Endothelial cell of umbilical vein (primary cell): ENCODE results near the gene NUDT5. TPM values are rescaled to one million over a fixed set of nuclear protein-coding genes. Genes with fewer than 3 reads are reported as not detected.

Experiments used
- BruUV-seq: library from RNA; stranded (reverse); fragments of 400-500 nt; replicated peaks from 2 replicates; lab custom pipeline; 2021; lab: Mats Ljungman, UMichigan
- CTCF ChIA-PET: fragments of 300-600, 350-600 bp; sonication (Branson Sonifier 250); formaldehyde crosslinking; loops from one replicate; lab custom pipeline; 2021; ENCODE audit warnings: antibody characterized with exemption, inconsistent platforms; lab: Charles Lee
- POLR2A ChIA-PET: fragments of 300-600, 350-600 bp; sonication (Branson Sonifier 250); formaldehyde crosslinking; loops from one replicate; lab custom pipeline; 2021; ENCODE audit warnings: antibody characterized with exemption, inconsistent platforms; lab: Charles Lee
- DNase-seq: peaks from one replicate; pipeline ENCODE4 v3.0.0-alpha.2; 2011; ENCODE audit warnings: low read depth, low spot score
- FAIRE-seq: peaks from 2 replicates; lab custom pipeline; 2011; peaks lifted over from hg19 to GRCh38; lab: Jason Lieb, UNC
- H2AFZ ChIP-seq: 2 replicates; pipeline ENCODE4 v1.6.0; 2012; ENCODE audit warnings: low read depth, low read length, control low read depth, inconsistent platforms
- H3K27ac ChIP-seq: 2 replicates; pipeline ENCODE4 v1.5.1; 2011; ENCODE audit warnings: low read depth, mild to moderate bottlenecking, control low read depth, low read length, moderate library complexity; ENCODE audit not compliant: insufficient read depth
- H3K27me3 ChIP-seq, 2 experiments: 2 replicates each; pipeline versions ENCODE4 v1.6.0 to v1.6.1; 2011; ENCODE audit warnings: low read length in 2 of 2, mixed read lengths in 1 of 2; ENCODE audit not compliant: control insufficient read depth in 2 of 2, insufficient read depth in 2 of 2
- H3K36me3 ChIP-seq, 2 experiments: 2 replicates in 1 of 2; 3 replicates in 1 of 2; pipeline ENCODE4 v1.5.1; 2011; ENCODE audit warnings: low read length in 2 of 2, mild to moderate bottlenecking in 1 of 2, moderate library complexity in 1 of 2; ENCODE audit not compliant: control insufficient read depth in 2 of 2, insufficient read depth in 2 of 2; ENCODE audit errors: extremely low read depth in 1 of 2
- H3K4me1 ChIP-seq: 3 replicates; pipeline ENCODE4 v1.5.1; 2011; ENCODE audit warnings: mild to moderate bottlenecking, low read length; ENCODE audit not compliant: control insufficient read depth, insufficient read depth; ENCODE audit errors: extremely low read depth
- H3K4me2 ChIP-seq: 2 replicates; pipeline ENCODE4 v1.6.1; 2011; ENCODE audit warnings: low read length, control low read depth, mixed read lengths; ENCODE audit not compliant: insufficient read depth
- H3K4me3 ChIP-seq, 3 experiments: fragments of 200-600 bp in 1 of 3; sonication (generic), shearing (Covaris generic) in 1 of 3; replicated peaks in 1 of 3; 2 replicates each; pipeline ENCODE4 v1.5.1; 2011 to 2016; ENCODE audit warnings: control low read depth in 3 of 3, low read length in 3 of 3, mild to moderate bottlenecking in 2 of 3, inconsistent platforms in 1 of 3, low read depth in 1 of 3, moderate library complexity in 1 of 3; ENCODE audit not compliant: insufficient read depth in 1 of 3
- H3K79me2 ChIP-seq: 2 replicates; pipeline ENCODE4 v1.6.0; 2012; ENCODE audit warnings: low read length, inconsistent platforms; ENCODE audit not compliant: control insufficient read depth, insufficient read depth
- H3K9ac ChIP-seq: replicated peaks from 2 replicates; pipeline ENCODE3; 2011; ENCODE audit warnings: low read length, control low read depth; ENCODE audit not compliant: insufficient read depth; ENCODE audit errors: extremely low read depth
- H3K9me1 ChIP-seq: replicated peaks from 3 replicates; pipeline ENCODE4 v1.6.0; 2011; ENCODE audit warnings: mild to moderate bottlenecking, low read length; ENCODE audit not compliant: control insufficient read depth, insufficient read depth; ENCODE audit errors: extremely low read depth
- H3K9me3 ChIP-seq: replicated peaks from 2 replicates; pipeline ENCODE4 v1.5.1; 2012; ENCODE audit warnings: low read length, inconsistent platforms; ENCODE audit not compliant: control insufficient read depth, insufficient read depth
- H4K20me1 ChIP-seq: replicated peaks from 2 replicates; pipeline ENCODE3; 2011; ENCODE audit warnings: mild to moderate bottlenecking, low read length; ENCODE audit not compliant: control insufficient read depth, insufficient read depth; ENCODE audit errors: extremely low read depth
- EZH2 ChIP-seq: IDR thresholded peaks from 2 replicates; pipeline ENCODE4 v1.6.1; 2012; ENCODE audit warnings: borderline replicate concordance, low read depth, mild to moderate bottlenecking, moderate library complexity, low read length, inconsistent platforms; ENCODE audit not compliant: severe bottlenecking
- GATA2 ChIP-seq: IDR thresholded peaks from 2 replicates; pipeline ENCODE4 v1.7.0; 2011; ENCODE audit warnings: low read depth, mild to moderate bottlenecking, moderate library complexity, mixed read lengths, low read length; ENCODE audit not compliant: insufficient read length, insufficient read depth
- JUN ChIP-seq: IDR thresholded peaks from 2 replicates; pipeline ENCODE4 v1.6.1; 2011; ENCODE audit warnings: borderline replicate concordance, low read depth; ENCODE audit not compliant: insufficient read length, insufficient read depth
- MYC ChIP-seq: IDR thresholded peaks from one replicate; pipeline ENCODE4 v1.6.1; 2011; ENCODE audit warnings: mild to moderate bottlenecking, low read depth, low read length
- POLR2A ChIP-seq: IDR thresholded peaks from 2 replicates; pipeline ENCODE4 v1.6.1; 2012; ENCODE audit warnings: low read depth, mild to moderate bottlenecking, control low read depth, low read length
- POLR2AphosphoS5 ChIP-seq: IDR thresholded peaks from 2 replicates; pipeline ENCODE4 v1.6.1; 2012; ENCODE audit warnings: low read depth, mild to moderate bottlenecking, control low read depth, low read length, moderate library complexity; ENCODE audit not compliant: insufficient read depth
- dilution Hi-C: fragments of 300-500 bp; cut with MboI; formaldehyde crosslinking; loops from one replicate; pipeline ENCODE4 v1.15.0; 2019; ENCODE audit warnings: low sequenced_read_pairs; ENCODE audit not compliant: extremely low pct_ligation_motif_present
- intact Hi-C: fragments of 100-400 bp; cut with micrococcal nuclease; formaldehyde crosslinking; loops from one replicate; pipeline ENCODE4 v1.10.0; 2022
- polyA plus RNA-seq, 4 experiments: library from polyadenylated mRNA; depleted of rRNA in 3 of 4; stranded (reverse) in 3 of 4; unstranded in 1 of 4; fragments of >200 nt; gene quantifications; 2 replicates each; pipeline versions ENCODE4 v1.2.1 to v1.2.3, GENCODE V29; 2011 to 2012; ENCODE audit warnings: missing spikeins in 1 of 4
- total RNA-seq: library from RNA; stranded (reverse); gene quantifications from 2 replicates; pipeline ENCODE4 v1.2.3, GENCODE V29; 2021
- TF ChIP-seq, protein P1 (sequence below), 2 donors: IDR thresholded peaks; 1 replicate in 1 of 2; 2 replicates in 1 of 2; pipeline ENCODE4 v1.5.1; 2011; ENCODE audit warnings: low read length in 2 of 2, mild to moderate bottlenecking in 2 of 2, moderate library complexity in 2 of 2, control low read depth in 1 of 2, inconsistent platforms in 1 of 2, low read depth in 1 of 2; ENCODE audit not compliant: insufficient read depth in 1 of 2; ENCODE audit errors: extremely low read depth in 1 of 2
- TF ChIP-seq, protein P2 (sequence below): IDR thresholded peaks from 2 replicates; pipeline ENCODE4 v1.6.1; 2011; ENCODE audit not compliant: insufficient read depth, insufficient read length

The NUDT5 gene
- total and polyA plus RNA-seq, 2 donors (not counting 3 experiments of a cell fraction or from before 2014, with no cell fraction given) = 81.8 to 87.8 TPM

GRCh38 chr10:12179606-12180170 lies 16.0 kb downstream of the NUDT5 start:
- Histone ChIP-seq H2AFZ (no peak overlapping the region), H3K9me3 (no peaks in the 10 kb centered on the region), H3K9me1 (no peaks in the 10 kb centered on the region), H3K27me3 (no peaks in the 10 kb centered on the region), H3K79me2 (no peaks in the 10 kb centered on the region), H4K20me1 (no peaks in the 10 kb centered on the region), H3K9ac (no peak overlapping the region), H3K4me2 (no peak overlapping the region), H3K4me1 (no peaks in the 10 kb centered on the region), H3K36me3 (peaks cover 11 to 17% of the 10 kb centered on the region in 2 experiments), H3K4me3 (no peak overlapping the region), H3K27ac (no peak overlapping the region)
- dilution Hi-C loops = no loop called here
- TF ChIP-seq POLR2AphosphoS5 (no peak), MYC (no peak), GATA2 (no peak), POLR2A (no peak)
- TF ChIP-seq, protein P1, sequence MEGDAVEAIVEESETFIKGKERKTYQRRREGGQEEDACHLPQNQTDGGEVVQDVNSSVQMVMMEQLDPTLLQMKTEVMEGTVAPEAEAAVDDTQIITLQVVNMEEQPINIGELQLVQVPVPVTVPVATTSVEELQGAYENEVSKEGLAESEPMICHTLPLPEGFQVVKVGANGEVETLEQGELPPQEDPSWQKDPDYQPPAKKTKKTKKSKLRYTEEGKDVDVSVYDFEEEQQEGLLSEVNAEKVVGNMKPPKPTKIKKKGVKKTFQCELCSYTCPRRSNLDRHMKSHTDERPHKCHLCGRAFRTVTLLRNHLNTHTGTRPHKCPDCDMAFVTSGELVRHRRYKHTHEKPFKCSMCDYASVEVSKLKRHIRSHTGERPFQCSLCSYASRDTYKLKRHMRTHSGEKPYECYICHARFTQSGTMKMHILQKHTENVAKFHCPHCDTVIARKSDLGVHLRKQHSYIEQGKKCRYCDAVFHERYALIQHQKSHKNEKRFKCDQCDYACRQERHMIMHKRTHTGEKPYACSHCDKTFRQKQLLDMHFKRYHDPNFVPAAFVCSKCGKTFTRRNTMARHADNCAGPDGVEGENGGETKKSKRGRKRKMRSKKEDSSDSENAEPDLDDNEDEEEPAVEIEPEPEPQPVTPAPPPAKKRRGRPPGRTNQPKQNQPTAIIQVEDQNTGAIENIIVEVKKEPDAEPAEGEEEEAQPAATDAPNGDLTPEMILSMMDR (IDR thresholded peaks at IDR 0.05; ENCODE audit: extremely low read depth in 1 of 2, insufficient read depth in 1 of 2, low read depth in 1 of 2, low read length in 2 of 2) = no peak
- BruUV-seq = no TSS peak
- POLR2A ChIA-PET = no interaction called here
- DNase-seq (no peak), FAIRE-seq (no peak)
- intact Hi-C loops = no loop called here
- CTCF ChIA-PET = no interaction called here

- intact Hi-C loops (no loop called here), dilution Hi-C loops (no loop called here)
- H3K9me1 ChIP-seq = no peaks in the 10 kb centered on the region
- no peak overlapping the region for H3K27ac ChIP-seq
- ChIA-PET CTCF (interaction anchor here (1.1 kb wide), 1 partner anchor 37 kb away, joined by 4 read pairs; no protein-coding TSS in a partner anchor), POLR2A (no interaction called here)
- H4K20me1 ChIP-seq = no peaks in the 10 kb centered on the region
- H3K9ac ChIP-seq = no peak overlapping the region
- H2AFZ ChIP-seq = no peak overlapping the region
- no peak for DNase-seq
- FAIRE-seq = no peak
- no peak overlapping the region for H3K4me3 ChIP-seq
- no peaks in the 10 kb centered on the region for H3K27me3 ChIP-seq
- no peaks in the 10 kb centered on the region for H3K4me1 ChIP-seq
- H3K9me3 ChIP-seq = no peaks in the 10 kb centered on the region
- no peak overlapping the region for H3K4me2 ChIP-seq
- no TSS peak for BruUV-seq
- TF ChIP-seq, protein P1 (IDR thresholded peaks at IDR 0.05; ENCODE audit: extremely low read depth in 1 of 2, insufficient read depth in 1 of 2, low read depth in 1 of 2, low read length in 2 of 2) = no peak
- TF ChIP-seq MYC (no peak), JUN (no peak), EZH2 (no peak)
- TF ChIP-seq, protein P2, sequence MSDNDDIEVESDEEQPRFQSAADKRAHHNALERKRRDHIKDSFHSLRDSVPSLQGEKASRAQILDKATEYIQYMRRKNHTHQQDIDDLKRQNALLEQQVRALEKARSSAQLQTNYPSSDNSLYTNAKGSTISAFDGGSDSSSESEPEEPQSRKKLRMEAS = no peak
- H3K36me3 ChIP-seq = peaks cover 14 to 18% of the 10 kb centered on the region in 2 experiments
- H3K79me2 ChIP-seq = no peaks in the 10 kb centered on the region
These were observed 18.0 kb downstream of the NUDT5 start for GRCh38 chr10:12177642-12178041.
